HEK293 (cell line): ENCODE results near the gene NCR3LG1.

Experiments used
- CTCF ChIA-PET: fragments of 350-600 bp; formaldehyde crosslinking; extraction: SDS; loops from one replicate; lab custom pipeline; 2021; ENCODE audit warnings: antibody characterized with exemption; lab: Yijun Ruan, JAX
- POLR2A ChIA-PET: fragments of 300-600 bp; formaldehyde crosslinking; extraction: SDS; loops from one replicate; lab custom pipeline; 2020; ENCODE audit warnings: antibody characterized with exemption, inconsistent platforms; lab: Yijun Ruan, JAX
- H3K27ac ChIP-seq: fragments of 200-500 bp; sonication (Bioruptor generic); 2 replicates; pipeline ENCODE4 v1.5.1; 2014; ENCODE audit warnings: low read depth, low read length, control low read depth, inconsistent platforms; ENCODE audit errors: extremely low read depth
- H3K36me3 ChIP-seq, 2 experiments: fragments of 200-500 bp in 1 of 2; sonication (Bioruptor generic) in 1 of 2; 1 replicate in 1 of 2; 2 replicates in 1 of 2; pipeline ENCODE4 v1.5.1; 2014 to 2017; ENCODE audit warnings: inconsistent platforms in 2 of 2, low read length in 2 of 2; ENCODE audit not compliant: control insufficient read depth in 2 of 2, insufficient read depth in 1 of 2
- H3K4me1 ChIP-seq: fragments of 200-500 bp; sonication (Bioruptor generic); 2 replicates; pipeline ENCODE4 v1.5.1; 2014; ENCODE audit warnings: mild to moderate bottlenecking, low read length, inconsistent platforms; ENCODE audit not compliant: control insufficient read depth, insufficient read depth
- H3K4me3 ChIP-seq: 2 replicates; pipeline ENCODE4 v1.5.1; 2011; ENCODE audit warnings: low read depth, mild to moderate bottlenecking, control low read depth, low read length, moderate library complexity
- H3K9me3 ChIP-seq: fragments of 200-500 bp; sonication (Bioruptor generic); 2 replicates; pipeline ENCODE4 v1.5.1; 2014; ENCODE audit warnings: low read depth, low read length, inconsistent platforms; ENCODE audit not compliant: control insufficient read depth, insufficient read depth
- BCL11A ChIP-seq: fragments of 450-650 bp; formaldehyde crosslinking; IDR thresholded peaks from 2 replicates; pipeline ENCODE4 v1.5.1; 2016; ENCODE audit warnings: low read depth, missing biosample characterization, missing genetic modification characterization
- KLF10 ChIP-seq: fragments of 450-650 bp; IDR thresholded peaks from 2 replicates; pipeline ENCODE4 v1.5.1; 2018; ENCODE audit warnings: missing biosample characterization, mild to moderate bottlenecking, missing genetic modification characterization
- REPIN1 ChIP-seq: fragments of 450-650 bp; formaldehyde crosslinking; IDR thresholded peaks from 2 replicates; pipeline ENCODE4 v1.5.1; 2017; ENCODE audit warnings: missing biosample characterization, missing genetic modification characterization, low read depth
- SETDB1 ChIP-seq: IDR thresholded peaks from one replicate; pipeline ENCODE4 v1.6.1; 2017; ENCODE audit warnings: mild to moderate bottlenecking, low read length, moderate library complexity, mixed read lengths; ENCODE audit not compliant: insufficient read length
- SP2 ChIP-seq: fragments of 450-650 bp; formaldehyde crosslinking; IDR thresholded peaks from 2 replicates; pipeline ENCODE4 v1.5.1; 2016; ENCODE audit warnings: missing biosample characterization, missing genetic modification characterization
- TCF7L2 ChIP-seq: IDR thresholded peaks from 2 replicates; pipeline ENCODE4 v1.6.1; 2011; ENCODE audit warnings: low read depth, mild to moderate bottlenecking, inconsistent platforms, low read length, moderate library complexity, borderline replicate concordance
- ZBTB1 ChIP-seq: fragments of 450-650 bp; formaldehyde crosslinking; IDR thresholded peaks from 2 replicates; pipeline ENCODE4 v1.5.1; 2016; ENCODE audit warnings: missing biosample characterization, missing genetic modification characterization
- ZBTB21 ChIP-seq: fragments of 450-650 bp; formaldehyde crosslinking; IDR thresholded peaks from 2 replicates; pipeline ENCODE4 v1.5.1; 2017; ENCODE audit warnings: missing biosample characterization, missing genetic modification characterization
- ZFP69B ChIP-seq: fragments of 450-650 bp; formaldehyde crosslinking; IDR thresholded peaks from 2 replicates; pipeline ENCODE4 v1.5.1; 2016; ENCODE audit warnings: missing biosample characterization, missing genetic modification characterization
- ZNF138 ChIP-seq: fragments of 450-650 bp; formaldehyde crosslinking; IDR thresholded peaks from 2 replicates; pipeline ENCODE4 v1.5.1; 2016; ENCODE audit warnings: missing biosample characterization, missing genetic modification characterization, borderline replicate concordance
- ZNF140 ChIP-seq: fragments of 450-650 bp; formaldehyde crosslinking; IDR thresholded peaks from 2 replicates; pipeline ENCODE4 v1.5.1; 2016; ENCODE audit warnings: missing biosample characterization, missing genetic modification characterization
- ZNF248 ChIP-seq: fragments of 450-650 bp; formaldehyde crosslinking; IDR thresholded peaks from 2 replicates; pipeline ENCODE4 v1.5.1; 2017; ENCODE audit warnings: missing biosample characterization, missing genetic modification characterization
- ZNF292 ChIP-seq: fragments of 450-650 bp; formaldehyde crosslinking; IDR thresholded peaks from 2 replicates; pipeline ENCODE4 v1.5.1; 2016; ENCODE audit warnings: low read depth, missing biosample characterization, missing genetic modification characterization, borderline replicate concordance
- ZNF510 ChIP-seq: fragments of 450-650 bp; formaldehyde crosslinking; IDR thresholded peaks from 2 replicates; pipeline ENCODE4 v1.5.1; 2018; ENCODE audit warnings: mild to moderate bottlenecking, missing genetic modification characterization, missing biosample characterization; ENCODE audit not compliant: insufficient replicate concordance
- ZNF548 ChIP-seq: fragments of 450-650 bp; formaldehyde crosslinking; IDR thresholded peaks from 2 replicates; pipeline ENCODE4 v1.5.1; 2016; ENCODE audit warnings: missing biosample characterization, missing genetic modification characterization
- ZNF558 ChIP-seq: fragments of 450-650 bp; formaldehyde crosslinking; IDR thresholded peaks from 2 replicates; pipeline ENCODE4 v1.5.1; 2016; ENCODE audit warnings: missing biosample characterization, missing genetic modification characterization
- ZNF561 ChIP-seq: fragments of 450-650 bp; IDR thresholded peaks from 2 replicates; pipeline ENCODE4 v1.5.1; 2018; ENCODE audit warnings: missing biosample characterization, missing genetic modification characterization, borderline replicate concordance
- ZNF571 ChIP-seq: fragments of 450-650 bp; formaldehyde crosslinking; IDR thresholded peaks from 2 replicates; pipeline ENCODE4 v1.5.0; 2017; ENCODE audit warnings: missing biosample characterization, missing genetic modification characterization
- ZNF654 ChIP-seq: fragments of 450-650 bp; formaldehyde crosslinking; IDR thresholded peaks from 2 replicates; pipeline ENCODE4 v1.5.1; 2016; ENCODE audit warnings: low read depth, missing biosample characterization, missing genetic modification characterization
- ZNF664 ChIP-seq: fragments of 450-650 bp; formaldehyde crosslinking; IDR thresholded peaks from 2 replicates; pipeline ENCODE4 v1.5.1; 2016; ENCODE audit warnings: missing biosample characterization, missing genetic modification characterization
- ZNF701 ChIP-seq: fragments of 450-650 bp; formaldehyde crosslinking; IDR thresholded peaks from 2 replicates; pipeline ENCODE4 v1.5.1; 2016; ENCODE audit warnings: missing biosample characterization, missing genetic modification characterization
- TF ChIP-seq, protein P1 (sequence below): fragments of 450-650 bp; formaldehyde crosslinking; IDR thresholded peaks from 2 replicates; pipeline ENCODE4 v1.5.1; 2016; ENCODE audit warnings: missing biosample characterization, missing genetic modification characterization

The NCR3LG1 gene

DNA sequence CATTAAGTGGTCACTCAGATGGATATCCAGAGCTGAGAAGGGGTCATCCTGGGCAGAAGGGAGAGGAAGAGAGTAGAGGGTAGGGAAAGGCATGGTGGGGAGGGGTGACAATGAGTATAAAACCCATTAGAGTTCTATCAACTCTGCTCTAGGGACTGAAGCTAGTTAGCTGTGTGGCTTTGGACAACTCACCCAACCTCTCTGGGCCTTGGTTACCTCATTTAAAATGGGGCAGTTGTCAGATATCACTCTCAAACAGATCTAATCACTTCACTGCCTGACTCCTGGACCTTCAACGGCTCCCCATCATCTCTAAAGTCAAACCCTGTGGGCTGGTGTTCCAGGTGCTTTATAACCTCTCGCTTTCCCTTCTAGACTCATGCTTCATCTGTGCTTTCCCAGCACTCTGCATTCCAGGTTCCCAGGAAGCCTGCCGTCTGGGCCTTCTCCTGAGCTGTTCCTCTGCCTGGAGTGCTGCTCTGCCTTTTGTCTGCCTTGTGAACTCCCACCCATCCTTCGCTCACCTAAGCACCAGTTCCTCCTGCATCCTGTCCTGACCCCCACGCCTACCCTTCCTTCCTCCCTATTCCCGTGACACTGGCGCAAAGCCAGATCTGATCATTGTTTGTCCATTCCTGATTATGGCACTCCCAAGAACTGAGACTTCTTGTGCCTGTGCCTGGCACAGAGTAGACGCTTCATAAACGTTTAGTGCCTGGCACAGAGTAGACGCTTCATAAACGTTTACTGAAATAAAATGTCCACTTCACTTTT, 59.2 kb downstream of the NCR3LG1 start (continued):
- TF ChIP-seq, protein P1, sequence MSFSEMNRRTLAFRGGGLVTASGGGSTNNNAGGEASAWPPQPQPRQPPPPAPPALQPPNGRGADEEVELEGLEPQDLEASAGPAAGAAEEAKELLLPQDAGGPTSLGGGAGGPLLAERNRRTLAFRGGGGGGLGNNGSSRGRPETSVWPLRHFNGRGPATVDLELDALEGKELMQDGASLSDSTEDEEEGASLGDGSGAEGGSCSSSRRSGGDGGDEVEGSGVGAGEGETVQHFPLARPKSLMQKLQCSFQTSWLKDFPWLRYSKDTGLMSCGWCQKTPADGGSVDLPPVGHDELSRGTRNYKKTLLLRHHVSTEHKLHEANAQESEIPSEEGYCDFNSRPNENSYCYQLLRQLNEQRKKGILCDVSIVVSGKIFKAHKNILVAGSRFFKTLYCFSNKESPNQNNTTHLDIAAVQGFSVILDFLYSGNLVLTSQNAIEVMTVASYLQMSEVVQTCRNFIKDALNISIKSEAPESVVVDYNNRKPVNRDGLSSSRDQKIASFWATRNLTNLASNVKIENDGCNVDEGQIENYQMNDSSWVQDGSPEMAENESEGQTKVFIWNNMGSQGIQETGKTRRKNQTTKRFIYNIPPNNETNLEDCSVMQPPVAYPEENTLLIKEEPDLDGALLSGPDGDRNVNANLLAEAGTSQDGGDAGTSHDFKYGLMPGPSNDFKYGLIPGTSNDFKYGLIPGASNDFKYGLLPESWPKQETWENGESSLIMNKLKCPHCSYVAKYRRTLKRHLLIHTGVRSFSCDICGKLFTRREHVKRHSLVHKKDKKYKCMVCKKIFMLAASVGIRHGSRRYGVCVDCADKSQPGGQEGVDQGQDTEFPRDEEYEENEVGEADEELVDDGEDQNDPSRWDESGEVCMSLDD, result no peak
- TF ChIP-seq ZNF292 (tag by site-specific recombination) (no peak), ZBTB21 (tag by site-specific recombination) (no peak), ZNF654 (tag by site-specific recombination) (no peak), REPIN1 (tag by site-specific recombination) (no peak), ZFP69B (tag by site-specific recombination) (no peak), ZNF664 (tag by site-specific recombination) (0 out of 2 replicates have a peak, but pooled peaks have one; percentile 17), ZBTB1 (tag by site-specific recombination) (no peak), SETDB1 (no peak), ZNF558 (no peak), TCF7L2 (no peak), ZNF140 (tag by site-specific recombination) (no peak)

DNA sequence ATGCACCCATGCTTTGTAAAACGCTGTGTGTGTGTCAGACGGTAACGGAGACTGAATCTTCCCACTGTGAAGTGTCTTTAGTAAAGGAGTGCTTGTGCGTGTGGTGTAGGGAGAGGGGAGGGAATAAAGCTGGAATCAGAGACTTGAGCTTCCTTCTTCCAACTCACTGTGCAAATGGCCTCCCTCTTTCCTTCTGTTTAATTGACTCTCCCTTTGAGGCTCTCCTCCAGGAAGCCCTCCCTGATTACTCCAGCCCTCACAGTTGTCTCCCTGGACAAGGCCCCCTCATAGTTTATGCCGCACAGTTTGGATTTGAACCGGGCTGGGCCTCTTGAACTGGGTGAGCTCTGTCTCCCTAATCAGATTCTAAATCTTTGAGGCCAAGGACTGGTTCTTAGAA, 59.8 kb downstream of the NCR3LG1 start:
- Histone ChIP-seq H3K4me1 (no peaks in the 10 kb centered on the region), H3K9me3 (no peaks in the 10 kb centered on the region), H3K36me3 (no peaks in the 10 kb centered on the region), H3K27ac (no peak overlapping the region), H3K4me3 (no peak overlapping the region)
- ChIA-PET CTCF (interaction anchor here (1.1 to 1.7 kb wide), 2 partner anchors 25 to 82 kb away, joined by 3 to 5 read pairs; no protein-coding TSS in a partner anchor), POLR2A (no interaction called here)
- TF ChIP-seq ZNF510 (no peak), KLF10 (tag by site-specific recombination) (no peak), ZNF561 (tag by site-specific recombination) (no peak)

DNA sequence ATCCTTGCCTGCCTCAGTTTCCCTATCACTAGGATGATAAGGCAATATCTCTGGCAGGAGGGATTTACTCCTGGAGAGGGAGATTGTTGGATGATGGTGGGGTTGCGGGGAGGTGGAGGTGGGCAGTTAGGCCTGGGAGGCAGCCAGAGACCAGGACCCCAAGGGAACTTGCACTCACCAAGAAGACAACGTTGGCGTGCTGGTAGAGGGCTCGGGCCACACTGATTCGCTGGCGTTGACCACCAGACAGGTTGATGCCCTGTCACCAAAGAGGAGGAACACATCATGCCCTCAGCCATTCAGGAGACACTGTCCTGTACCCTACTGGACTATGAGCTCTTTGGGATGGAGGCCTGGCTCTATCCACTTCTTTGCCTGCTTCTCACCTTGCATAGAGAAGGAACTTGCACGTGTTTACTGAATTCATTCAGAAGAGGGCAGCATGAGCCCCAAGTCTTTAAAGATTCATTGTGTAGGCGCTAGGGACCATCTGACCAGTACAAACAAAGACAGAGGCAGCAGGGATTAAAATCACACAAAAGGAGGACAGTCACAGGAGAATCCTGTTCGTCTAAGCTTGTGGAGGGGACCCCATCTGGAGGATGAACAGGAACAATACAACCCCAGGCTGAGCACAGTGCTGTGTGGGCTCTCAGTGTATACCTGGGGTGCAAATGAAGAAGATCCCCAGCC, 61.0 kb downstream of the NCR3LG1 start:
- no peak overlapping the region for H3K4me3 ChIP-seq
- no peaks in the 10 kb centered on the region for H3K9me3 ChIP-seq
- ChIA-PET POLR2A (no interaction called here), CTCF (interaction anchor here (0.6 to 1.0 kb wide), 4 partner anchors 35 to 116 kb away, joined by 3 to 5 read pairs (median 4); no protein-coding TSS in a partner anchor)
- TF ChIP-seq ZNF548 (tag by site-specific recombination) (no peak), ZNF248 (tag by site-specific recombination) (no peak), ZNF138 (tag by site-specific recombination) (no peak), ZNF571 (no peak), ZNF701 (tag by site-specific recombination) (no peak), BCL11A (tag by site-specific recombination) (no peak), SP2 (no peak)
- H3K36me3 ChIP-seq, result no peaks in the 10 kb centered on the region
- no peaks in the 10 kb centered on the region for H3K4me1 ChIP-seq
- H3K27ac ChIP-seq, result no peak overlapping the region
